ENCODE results near the gene NOBOX.
"Not testable (repeated sequence)": the region's sequence is repeated elsewhere in the genome, so short reads cannot be mapped to it uniquely, and the experiment has no call there.

Gene NOBOX

DNA sequence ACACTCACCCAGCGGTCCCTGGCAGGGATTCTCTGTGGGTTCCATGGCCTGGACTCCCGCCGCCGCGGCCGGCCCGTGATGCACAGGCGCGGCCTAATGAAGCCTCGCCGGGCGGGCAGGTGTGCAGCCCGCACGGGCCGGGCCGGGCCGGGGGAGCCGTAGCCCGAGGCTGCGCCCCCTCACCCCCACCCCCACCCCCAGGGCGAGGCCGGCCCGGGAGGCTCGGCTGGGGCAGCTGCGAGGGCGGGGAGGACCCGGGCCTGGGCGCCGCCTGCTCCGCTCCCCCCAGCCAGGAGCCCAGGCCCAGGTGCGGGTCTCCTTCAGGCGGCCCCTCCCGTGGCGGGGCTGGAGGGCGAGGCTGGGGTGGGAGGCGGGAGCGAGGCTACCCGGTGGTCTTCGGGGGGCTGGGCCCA lies at the start of gene NOBOX:
NOBOX (minus strand) TSS at position 45 of the 413 bp plus-strand sequence.
- DNase-seq = no peak

DNA sequence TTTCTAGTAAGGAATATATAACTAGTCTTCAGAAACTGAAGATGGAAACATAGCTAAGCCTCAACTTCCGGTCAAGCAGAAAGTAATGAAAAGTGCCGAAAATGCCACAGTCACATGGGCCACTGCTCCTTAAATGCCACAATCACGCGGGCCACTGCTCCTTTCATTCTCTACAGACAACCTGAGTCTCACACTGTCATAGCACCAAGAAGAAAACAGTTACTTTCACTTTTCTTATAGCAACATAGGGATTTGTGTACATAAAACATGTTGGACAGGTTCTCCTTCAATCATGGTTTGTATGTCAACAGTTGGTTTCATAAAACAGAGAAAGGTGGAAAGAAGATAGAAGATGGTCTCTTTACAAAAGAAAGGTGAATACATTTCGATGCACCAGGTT lies 48.6 kb upstream of the NOBOX start:
- DNase-seq = no peak

DNA sequence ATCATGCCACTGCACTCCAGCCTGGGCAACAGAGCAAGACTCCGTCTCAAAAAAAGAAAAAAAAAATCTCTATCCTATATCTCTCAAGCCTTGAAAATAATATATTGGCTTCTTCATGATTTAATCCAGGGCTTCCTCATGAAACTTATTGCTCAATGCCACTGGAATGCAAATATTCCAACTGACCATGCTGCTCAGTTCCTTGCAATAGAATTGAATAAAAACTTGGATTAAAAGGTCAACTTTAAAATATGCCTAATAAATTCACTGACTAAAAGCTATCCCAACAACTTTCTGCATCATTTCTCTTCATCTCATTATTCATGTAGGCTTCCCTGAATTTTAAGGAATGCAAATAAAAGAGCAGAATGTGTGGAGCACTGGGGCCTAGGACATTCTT lies 42.1 kb upstream of the NOBOX start:
- no peak for DNase-seq

DNA sequence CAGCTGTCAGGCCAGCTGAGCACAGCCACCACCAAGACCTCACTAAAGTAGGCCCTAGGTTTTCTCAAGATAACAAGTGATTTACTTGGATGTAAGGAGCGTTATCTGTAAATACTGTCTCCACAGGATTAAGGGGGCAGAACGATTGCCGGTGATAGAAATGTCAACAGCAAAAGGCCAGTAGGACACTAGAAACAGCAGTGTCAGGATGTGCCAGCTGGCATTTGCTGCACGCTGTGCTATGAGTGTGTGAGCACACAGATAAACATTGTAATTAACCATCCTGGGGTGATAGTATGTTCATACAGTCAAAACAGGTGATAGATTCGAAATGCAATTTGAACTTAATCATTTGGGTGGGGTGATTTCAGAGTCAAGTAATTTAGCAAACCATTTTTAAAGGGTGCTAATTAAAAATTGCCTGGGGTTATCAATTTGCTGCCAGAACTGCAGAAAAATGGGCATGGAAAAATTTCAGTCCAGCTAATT lies 36.3 kb upstream of the NOBOX start:
- DNase-seq = no peak

DNA sequence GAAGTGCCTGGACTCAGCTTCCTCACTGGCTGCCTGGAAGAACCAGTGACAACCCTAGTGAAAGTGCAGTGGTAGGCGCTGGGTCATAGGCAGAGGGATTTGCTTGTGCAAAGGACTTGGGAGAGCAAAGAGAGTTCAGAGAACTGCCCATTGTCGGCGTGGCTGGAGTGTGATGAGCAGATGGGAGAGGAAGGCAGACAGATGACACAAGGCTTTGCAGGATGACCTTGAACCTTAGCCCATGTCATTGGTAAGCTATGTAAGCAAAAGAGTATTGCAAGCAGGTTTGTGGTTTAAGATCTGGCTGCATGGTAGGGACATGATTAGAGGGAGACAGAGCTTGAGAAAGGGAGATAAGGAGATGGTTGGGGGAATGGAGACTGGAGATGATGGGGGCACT lies 35.3 kb upstream of the NOBOX start:
- no peak for DNase-seq

DNA sequence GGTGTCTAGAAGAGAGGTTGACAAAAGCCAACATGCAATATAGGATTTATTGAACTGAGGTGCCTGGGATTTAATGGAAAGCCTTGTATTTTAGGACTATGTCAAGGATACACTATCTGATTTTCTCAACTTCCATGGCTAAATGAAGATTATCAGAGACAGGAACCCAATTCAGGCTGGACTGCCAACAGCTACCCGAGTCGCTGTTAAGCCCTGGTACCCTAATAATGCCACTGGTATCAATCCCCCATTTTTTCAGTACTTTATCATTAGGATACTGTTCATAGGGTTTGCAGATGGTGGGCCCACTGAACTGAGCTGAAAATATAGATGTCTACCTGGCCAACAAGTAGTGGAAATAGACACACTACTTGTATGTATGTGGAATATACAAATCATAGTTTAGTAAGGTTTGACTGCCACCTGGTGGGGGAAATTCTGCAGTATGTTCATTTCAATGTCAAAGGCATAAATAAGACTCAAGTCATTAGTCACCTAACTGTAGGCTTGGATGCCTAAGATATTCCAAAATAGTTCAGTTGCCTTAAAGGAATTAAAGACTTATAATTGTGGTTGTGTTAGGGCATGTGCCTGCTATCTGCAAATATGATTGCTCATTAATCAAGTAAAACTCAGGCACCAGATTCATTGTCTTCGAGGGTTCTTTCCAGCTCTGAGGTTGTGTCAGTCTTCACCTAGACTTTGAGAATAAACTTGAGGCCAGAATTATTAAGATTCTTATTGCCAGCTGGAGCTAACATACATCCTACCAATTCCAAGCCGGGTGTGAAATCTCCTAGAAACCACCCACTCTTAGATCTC lies 34.1 kb upstream of the NOBOX start:
- DNase-seq = peak; percentile 16

DNA sequence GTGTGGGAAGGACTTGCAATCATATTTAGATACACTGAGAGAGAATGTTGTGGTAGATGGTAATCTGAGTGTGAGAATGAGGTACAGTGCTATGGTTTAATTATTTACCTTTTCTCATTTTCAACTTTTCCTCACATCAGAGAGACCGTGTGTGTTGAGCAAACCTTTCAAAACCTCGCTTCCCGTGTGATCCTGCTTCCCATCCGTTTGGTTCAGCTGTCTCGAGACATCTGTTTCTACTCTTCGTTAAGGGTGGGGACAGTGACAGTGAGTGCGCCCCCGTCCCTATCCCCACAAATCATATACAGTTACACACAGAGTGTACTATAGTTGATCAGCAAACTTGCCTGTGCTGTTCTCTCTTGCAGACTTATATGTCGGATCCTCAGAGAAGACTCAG lies 33.0 kb upstream of the NOBOX start:
- no peak for DNase-seq

DNA sequence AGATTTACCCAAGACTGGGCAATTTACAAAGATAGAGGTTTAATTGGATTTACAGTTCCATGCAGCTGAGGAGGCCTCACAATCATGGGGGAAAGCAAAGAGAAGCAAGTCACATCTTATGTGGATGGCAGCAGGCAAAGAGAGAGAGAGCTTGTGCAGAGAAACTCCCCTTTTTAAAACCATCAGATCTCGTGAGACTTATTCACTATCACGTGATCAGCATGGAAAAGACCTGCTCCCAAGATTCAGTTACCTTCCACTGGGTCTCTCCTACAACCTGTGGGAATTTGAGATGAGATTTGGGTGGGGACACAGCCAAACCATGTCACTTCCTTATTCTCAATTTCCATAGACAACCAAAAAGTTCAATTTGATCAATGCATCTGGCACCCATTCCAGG lies 24.9 kb upstream of the NOBOX start:
- DNase-seq = no peak

DNA sequence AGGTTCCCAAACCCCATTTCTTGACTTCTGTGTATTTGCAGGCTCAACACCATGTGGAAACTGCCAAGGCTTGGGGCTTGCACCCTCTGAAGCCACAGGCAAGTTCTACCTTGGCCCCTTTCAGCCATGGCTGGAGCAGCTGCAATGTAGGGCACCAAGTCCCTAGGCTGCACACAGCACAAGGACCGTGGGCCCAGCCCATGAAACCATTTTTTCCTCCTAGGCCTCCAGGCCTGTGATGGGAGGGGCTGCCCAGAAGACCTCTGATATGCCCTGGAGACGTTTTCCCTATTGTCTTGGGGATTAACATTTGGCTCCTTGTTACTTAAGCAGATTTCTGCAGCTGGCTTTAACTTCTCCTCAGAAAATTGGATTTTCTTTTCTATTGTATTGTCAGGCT lies 24.0 kb upstream of the NOBOX start:
- DNase-seq = not testable (repeated sequence)

DNA sequence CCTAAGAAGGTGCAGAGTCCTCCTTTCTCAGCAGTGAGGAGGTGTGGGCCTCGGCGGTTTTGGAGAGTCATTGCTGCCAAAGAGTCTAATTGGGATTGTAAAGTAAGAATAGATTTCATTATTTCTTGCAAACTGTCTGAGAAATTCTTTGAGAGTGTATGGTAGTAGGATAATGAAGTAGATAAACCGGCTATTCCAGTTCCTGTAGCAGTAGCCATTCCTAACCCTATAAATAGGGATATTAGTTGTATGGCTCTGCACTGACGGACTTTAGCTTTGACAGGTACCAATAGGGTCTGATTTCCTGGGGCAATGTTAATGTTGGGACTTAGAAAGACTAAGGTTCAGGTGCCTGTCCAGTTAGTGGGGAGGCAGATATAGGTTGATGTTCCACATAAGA lies 15.4 kb upstream of the NOBOX start:
- not testable (repeated sequence) for DNase-seq

DNA sequence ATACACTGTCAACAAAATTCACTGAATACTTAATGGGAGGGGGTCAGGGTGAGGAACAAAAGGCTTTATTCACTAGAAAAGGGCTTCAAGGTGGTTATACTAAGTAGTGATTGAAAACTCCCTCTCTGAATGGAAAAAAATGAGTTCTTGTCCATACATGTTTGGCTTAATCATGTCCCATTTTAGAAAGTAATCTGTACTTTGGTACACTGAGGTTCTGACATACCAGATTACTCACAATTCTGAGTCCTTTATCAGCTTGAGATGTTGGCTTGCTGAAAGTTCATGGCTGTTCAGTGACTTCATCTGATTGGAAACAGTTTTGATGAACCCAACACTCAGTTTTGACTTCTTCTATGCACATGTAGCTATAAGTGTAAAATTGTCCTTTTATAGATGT lies 12.8 kb upstream of the NOBOX start:
- DNase-seq = no peak

DNA sequence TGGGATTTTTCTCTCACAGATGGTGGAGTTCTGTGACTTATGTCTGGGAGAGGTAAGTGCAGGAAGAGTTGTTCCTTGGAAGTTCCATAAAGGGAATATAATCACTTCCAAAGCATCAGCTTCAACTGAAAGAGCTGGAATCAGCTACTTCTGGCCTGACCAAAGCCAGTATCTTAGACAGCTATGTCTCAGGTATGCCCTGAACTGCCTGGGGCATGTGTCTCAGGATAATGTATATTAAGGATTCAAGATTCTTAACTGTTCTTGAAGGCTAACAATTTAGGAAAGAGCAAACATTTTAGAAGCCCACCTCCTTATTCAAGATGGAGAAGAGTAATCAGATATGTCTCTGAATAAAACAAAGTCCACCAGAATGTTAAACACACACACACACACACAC lies 12.4 kb upstream of the NOBOX start:
- no peak for DNase-seq

DNA sequence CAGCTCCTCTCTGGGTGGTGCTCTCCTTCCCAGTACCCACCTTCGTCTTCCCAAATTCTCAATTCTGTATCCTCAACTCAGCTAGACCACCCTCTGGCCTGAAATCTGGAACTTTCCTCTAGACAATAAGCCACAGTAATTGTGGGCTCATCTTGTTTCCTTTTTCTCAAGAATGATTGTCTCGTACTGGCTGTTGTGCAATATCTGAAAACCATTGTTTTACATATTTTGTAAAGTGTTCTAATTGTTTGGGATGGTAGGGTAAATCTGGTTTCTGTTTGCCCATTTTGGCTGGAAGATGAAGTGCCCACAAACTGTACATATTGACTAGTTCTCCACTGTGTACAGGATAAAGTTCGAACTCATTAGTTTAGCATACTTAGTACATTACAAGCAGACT lies 11.3 kb upstream of the NOBOX start:
- DNase-seq = no peak

DNA sequence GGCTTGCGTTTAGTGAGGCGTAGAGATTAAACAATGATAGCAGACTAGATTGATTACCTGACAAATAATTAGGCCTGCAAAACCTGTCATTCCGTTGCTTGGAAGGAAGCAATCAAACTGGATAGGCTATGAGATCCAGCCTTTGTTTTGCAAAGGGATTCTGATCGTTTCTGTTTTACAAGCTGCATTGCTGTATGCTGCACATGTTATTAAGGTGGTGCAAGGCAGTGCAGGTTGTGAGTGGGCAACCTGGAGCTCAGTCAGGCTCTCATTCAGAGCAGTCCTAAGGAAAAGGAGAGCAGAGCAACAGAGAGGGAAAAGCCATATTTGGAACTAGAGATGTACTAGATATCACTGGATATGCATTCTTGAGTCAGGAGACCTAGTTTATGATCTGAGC lies 6.9 kb upstream of the NOBOX start:
- no peak for DNase-seq

DNA sequence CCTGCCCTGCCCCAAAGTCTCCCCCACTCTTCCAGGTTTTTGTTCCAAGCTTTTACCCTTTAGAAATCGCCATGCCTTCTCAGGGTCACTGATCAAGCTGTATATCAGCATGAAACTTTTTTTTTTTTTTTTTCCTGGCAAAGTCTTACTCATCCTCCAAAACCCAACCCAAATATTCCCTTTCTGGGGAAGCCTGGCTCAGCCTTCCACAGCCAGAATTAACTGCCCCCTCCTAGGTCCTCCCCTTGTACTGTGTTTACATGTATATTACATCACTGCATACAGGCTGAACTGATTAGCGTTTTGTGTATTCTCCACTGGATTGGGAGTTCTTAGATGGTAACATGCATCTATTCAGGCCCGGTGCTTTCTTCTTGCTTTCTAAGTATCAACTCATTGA lies 4.6 kb upstream of the NOBOX start:
- no peak for DNase-seq

DNA sequence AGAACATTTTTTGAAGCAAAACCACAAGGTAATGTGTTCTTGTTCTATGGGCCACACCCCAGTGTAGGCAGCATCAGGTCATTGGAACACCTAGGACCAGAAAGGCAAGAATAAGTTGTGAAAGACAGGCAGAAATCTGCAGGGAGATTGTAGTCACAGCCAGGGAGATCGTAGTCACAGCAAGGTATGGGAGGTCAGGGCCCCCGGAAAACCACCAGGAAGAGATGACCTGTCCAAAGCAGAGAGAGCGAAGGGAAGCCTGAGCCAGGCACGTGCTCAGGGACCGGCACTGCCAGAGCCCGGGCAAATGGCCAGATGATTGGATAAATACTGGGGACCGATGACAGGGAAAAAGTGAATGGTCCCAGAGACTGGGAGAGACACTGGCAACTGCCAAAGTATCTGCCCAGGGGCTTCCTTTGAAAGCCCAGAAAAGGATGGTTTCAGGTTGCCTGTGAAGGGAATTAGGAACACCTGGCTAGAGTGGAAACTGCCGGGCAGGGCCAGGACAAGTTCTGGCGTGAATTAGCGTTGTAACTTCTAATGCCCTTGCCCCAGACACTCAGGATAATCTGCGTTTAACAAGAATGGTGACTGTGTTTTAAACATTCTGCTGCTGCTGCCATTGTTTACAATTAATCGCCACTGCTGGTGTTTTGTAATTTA lies 3.9 kb upstream of the NOBOX start:
- DNase-seq = no peak

DNA sequence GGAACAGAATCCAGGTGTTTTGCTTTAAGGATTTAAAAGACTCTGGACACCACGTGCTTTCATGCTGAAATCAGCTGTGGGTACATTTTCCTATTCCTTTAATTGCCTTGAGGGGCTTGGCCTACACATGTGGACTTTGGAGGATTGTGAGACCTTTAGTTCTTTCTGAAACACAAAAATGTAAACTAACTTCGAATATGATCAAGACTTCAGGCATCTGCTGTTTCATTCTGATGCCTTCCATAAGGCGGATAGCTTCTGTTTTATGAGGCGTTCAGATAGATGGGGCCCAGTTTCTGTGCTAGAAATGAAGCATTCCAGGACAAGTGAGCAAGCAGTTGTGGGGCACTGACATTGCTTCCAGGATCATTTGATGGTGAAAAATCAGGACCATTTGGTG lies 1.5 kb upstream of the NOBOX start:
- DNase-seq = no peak

DNA sequence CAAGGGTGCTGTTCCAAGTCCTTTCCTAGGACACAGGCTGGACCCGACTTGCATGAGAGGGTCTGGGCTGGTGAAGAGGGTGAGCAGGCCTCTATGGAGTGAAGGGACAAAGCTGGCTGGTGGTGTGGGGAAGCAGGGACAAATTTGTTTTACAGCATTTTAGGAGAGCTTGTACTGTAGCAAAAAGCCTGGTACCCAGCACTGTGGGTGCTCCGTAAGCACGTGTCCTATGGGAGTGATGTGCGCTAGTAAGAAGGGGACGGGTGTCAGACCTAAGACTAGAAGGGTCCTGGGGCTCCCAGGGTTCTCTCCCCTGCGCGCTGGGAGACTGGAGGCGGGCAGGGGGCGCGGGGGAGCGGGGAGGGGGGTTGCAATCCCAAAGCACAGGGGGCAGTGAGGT lies 391 bp downstream of the NOBOX start:
- DNase-seq = no peak

DNA sequence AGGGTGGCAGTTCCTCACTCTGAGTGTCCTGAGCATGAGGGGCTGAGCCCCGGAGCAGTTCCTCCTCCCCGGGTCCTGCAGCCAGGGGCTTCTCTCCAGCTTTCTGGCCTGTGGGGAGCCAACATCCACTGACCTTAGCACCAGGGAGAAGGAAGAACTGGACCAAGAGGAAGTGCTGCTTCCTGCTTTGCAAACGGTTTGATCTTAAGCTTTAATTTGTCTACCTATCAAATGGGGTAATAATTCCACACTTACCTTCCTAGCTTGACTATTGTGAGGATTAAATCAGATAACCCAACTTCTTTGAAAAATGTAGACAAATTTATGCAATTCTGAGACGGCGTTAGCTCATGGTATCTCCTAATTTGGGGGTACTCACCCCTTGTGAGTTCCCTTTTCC lies 2.0 kb downstream of the NOBOX start:
- no peak for DNase-seq

DNA sequence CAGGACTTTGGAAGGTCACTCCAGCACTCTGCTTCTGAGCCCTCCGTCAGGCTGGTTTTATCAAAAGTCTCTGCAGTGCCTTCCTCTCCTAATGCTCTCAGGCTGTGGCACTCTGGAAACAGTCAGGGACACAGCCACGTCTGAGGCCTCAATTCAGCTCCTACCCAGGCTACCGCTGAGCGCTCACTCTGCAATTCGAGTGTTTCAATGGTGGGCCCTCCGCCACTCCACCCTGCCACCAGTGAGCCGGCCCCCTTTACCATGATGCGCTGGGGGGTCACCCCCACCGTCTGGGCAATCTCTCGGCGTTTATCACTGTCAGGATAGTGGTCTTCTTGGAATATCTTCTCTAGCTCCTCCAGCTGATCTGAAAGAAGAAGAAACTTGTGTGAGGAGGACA lies 3.5 kb downstream of the NOBOX start:
- DNase-seq = no peak

DNA sequence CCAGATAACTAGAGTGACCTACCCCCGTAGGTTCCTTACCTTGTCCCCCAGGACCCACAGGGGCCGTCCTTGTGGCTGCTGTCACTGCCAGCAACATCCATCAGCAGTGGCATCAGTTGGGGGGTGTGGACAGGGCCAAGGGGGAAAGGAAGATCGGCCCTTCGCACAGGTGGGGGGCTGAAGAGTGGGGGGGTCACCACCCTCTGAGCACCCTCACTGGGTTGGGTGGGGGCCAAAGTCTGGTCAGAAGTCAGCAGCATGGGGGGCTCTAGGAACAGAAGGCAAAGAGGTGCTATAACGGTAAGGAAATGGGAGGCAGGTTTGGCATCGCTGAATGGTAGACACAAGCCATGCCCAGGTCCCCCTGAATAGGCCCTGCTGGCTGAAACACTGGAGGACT lies 4.6 kb downstream of the NOBOX start:
- DNase-seq = no peak

DNA sequence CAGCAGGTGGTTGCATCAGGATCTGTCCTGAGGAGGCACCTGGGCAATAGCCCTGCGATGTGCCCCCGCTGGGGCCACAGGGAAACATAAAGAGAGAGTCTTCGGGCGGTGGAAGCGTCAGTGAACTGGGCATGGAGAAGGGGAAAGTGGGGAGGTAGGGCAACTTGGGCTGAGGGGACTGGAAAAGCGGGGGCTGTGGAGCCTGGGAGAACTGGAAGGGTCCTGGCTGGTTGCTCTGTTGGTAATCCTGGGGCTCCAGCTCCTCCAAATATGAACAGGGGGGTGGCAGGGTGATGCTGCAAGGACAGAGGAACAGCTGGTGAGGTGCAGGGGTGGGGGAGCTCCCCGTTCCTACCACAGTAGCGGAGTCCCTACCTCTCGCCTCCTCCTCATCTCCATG lies 5.2 kb downstream of the NOBOX start:
- no peak for DNase-seq

DNA sequence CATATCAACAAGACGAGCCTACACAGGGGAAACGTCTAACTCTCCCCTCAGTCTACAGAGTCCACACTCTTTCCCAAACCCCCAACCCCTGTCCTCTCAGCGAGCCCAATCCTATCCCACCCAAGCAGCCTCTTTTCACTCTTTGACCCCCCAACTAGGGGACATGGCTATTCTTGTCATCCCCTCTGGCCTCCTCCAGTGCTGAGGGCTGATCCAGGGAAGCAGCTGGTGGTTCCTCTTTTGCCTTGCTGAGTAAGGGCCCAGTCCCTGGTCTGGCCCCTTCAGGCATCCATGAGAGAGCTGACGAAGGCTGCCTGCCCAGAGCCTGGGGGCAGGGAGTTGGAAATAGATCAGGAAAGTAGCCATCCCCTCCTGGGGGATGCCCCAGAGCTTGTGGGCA lies 6.4 kb downstream of the NOBOX start:
- no peak for DNase-seq

DNA sequence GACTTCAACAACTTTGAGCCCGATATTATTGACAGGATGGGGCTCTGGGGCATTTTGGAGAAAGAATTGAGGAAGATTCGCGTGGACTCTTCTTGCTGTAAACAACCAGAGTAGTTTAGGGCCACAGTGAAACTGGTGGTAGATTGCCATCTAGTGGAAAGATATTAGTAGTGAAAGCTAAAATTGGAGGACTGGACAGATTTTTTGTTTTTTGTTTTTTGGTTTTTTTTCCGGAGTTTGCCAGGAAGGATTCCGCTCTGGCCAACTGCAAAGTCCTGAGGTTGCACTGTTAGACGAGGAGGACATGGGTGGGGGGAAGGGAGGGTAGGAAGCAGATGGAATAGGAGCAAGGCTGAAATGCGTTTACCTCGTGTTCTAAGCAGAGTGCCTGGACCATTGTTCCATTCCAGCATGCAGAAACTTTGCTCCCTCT lies 11.7 kb downstream of the NOBOX start:
- no peak for DNase-seq

DNA sequence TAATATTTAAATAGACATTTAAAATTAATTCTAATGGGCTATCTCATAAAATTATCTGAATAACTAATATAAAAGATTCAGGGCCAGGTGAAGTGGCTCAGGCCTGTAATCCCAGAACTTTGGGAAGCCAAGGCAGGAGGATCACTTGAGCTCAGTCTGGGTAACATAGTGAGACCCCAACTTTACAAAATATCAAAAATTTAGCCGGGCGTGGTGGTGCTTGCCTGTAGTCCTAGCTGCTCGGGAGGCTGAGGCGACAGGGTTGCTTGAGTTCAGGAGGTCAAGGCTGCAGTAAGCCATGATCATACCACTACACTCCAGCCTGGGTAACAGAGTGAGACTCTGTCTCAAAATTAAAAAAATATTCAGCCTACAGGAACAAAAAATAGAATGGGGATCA lies 12.5 kb downstream of the NOBOX start:
- no peak for DNase-seq

Measured in activated CD8-positive, alpha-beta memory T cell treated with anti-CD3 and anti-CD28 coated beads, Interleukin-2, amount 50 U/mL, for 4 hours (primary cell).